Epithelial cell of proximal tubule (primary cell): ENCODE data around the gene ACTG1. TPM values are rescaled to one million over a fixed set of nuclear protein-coding genes. Genes with fewer than 3 reads are reported as not detected.

Source experiments
- DNase-seq: peaks from one replicate; pipeline ENCODE4 v3.0.0-alpha.2; 2011; ENCODE audit warnings: low read depth
- H3K4me3 ChIP-seq: 2 replicates; pipeline ENCODE4 v1.5.1; 2011; ENCODE audit warnings: low read depth, mild to moderate bottlenecking, low read length
- CTCF ChIP-seq: conservative IDR thresholded peaks from 2 replicates; pipeline ENCODE4 v1.5.1; 2012; ENCODE audit warnings: low read depth, mild to moderate bottlenecking, low read length
- total RNA-seq: library from RNA; depleted of rRNA; stranded (reverse); fragments of >200 nt; gene quantifications from 2 replicates; pipeline ENCODE4 v1.2.3, GENCODE V29; 2015

ACTG1 gene
- total RNA-seq, 1 donor from 2014 or later = 8,322 TPM

GRCh38 chr17:81476635-81477034 is 36.0 kb downstream of the ACTG1 start:
- no peak for TF ChIP-seq CTCF
- DNase-seq = no peak
- no peak overlapping the region for H3K4me3 ChIP-seq

GRCh38 chr17:81476097-81476496 is 36.5 kb downstream of the ACTG1 start:
- H3K4me3 ChIP-seq = no peak overlapping the region
- TF ChIP-seq CTCF = no peak
- DNase-seq = no peak

GRCh38 chr17:81474958-81475357 is 37.6 kb downstream of the ACTG1 start:
- no peak for TF ChIP-seq CTCF
- no peak for DNase-seq
- no peak overlapping the region for H3K4me3 ChIP-seq

DNA sequence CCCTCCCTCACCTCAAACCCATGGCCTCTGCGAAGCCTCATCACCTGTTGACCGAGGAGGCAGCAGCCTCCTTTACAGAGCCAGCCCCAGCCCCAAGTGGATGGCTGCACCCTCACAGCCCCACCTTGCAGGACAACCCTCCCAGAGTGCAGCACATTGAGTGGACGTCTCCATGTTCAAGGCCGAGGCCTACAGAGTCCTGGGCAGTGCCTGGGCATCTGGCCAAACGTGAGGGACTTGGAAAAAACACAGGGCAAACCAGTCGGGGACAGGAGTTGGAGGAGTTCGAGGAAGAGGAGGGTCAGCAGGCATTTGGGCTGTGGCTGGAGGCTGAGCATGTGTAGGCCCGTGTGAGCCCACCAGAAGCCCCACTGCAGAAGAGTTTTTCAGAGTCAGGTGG is 39.6 kb downstream of the ACTG1 start:
- TF ChIP-seq CTCF = no peak
- no peak overlapping the region for H3K4me3 ChIP-seq
- no peak for DNase-seq

DNA sequence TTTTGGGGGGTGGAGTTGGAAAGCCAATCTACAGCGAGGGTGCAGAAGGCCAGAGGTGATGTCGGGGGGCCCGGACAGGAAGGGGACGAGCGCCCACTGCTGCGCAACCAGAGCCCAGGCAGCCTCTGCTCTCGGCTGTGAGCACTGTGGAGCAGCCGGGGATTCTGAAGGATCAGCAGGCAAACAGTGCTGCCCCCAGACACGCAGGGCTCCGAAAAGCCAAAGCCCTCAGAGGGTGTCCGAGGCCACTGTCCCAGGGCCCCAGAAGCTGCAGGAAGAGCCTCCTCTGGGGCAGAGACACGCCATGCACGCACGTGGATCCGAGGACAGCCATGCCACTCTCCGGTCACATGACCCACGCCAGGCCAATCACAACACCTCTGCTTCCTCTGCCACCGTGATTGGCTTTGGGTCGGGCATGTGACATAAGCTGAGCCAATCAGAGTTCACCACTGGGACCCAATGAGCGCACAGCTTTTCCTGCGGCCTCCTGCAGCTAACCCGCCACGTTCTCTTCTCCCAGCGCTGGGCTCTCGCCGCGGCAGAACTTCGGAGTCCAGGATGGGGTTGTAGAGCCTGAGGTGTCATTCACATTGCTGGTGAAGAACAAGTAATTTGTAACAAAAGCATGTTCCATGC is 40.7 kb downstream of the ACTG1 start:
- peak overlapping the region; percentile 23 for H3K4me3 ChIP-seq
- DNase-seq = peak; percentile 20
- TF ChIP-seq CTCF = peak; percentile 31

DNA sequence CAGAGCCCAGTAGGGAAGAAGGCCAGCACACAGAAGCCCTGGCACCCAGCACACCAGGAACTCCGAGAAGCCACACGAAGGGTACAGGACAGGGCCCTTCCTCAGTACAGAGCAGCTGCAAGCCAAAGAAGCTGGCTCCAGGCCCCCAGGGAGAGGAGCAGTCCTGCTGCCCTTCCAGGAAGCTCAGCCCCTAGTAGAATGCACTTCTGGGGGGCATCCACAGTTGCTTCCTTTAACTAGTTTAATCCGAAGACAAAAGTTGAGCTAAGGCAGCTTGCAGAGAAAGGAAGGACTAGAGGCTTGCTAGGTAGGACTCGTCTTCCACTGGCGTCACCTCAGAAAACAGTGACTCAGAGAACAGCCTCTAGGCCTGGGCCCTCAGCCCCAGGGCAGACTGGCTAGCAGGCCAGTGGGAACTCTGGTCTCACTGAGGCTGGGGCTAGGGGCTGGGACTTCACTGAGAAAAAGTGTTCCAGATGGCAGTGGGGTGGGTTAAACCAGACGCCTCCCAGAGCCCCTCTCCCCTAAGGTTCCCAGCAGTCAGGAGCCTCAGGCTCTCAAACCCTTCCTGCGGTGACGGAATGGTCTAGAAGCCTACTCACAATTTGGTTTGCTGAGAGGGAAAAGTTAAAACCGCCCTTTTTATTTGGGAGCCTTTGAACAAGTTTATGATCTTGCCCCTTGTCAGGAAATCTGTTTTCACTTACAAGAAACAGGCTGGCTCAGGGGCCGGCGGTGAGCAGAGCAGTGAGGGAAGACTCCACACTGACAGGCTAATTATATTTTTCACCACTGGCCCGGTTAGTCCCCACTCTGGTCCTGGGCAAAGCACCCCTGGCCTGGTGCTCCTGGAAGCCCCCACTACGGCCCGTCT is 41.4 kb downstream of the ACTG1 start:
- TF ChIP-seq CTCF = no peak
- peak overlapping the region; percentile 23 for H3K4me3 ChIP-seq
- DNase-seq = no peak
